Measurements from ENCODE around the gene CEP126. TPM values are rescaled to one million over a fixed set of nuclear protein-coding genes. Genes with fewer than 3 reads are reported as not detected.
A peak's percentile ranks its signal among the peaks of the same experiment; 100 is the strongest.

The CEP126 gene
- total RNA-seq, 1 experiment from 2014 or later, result 2.0 TPM

DNA sequence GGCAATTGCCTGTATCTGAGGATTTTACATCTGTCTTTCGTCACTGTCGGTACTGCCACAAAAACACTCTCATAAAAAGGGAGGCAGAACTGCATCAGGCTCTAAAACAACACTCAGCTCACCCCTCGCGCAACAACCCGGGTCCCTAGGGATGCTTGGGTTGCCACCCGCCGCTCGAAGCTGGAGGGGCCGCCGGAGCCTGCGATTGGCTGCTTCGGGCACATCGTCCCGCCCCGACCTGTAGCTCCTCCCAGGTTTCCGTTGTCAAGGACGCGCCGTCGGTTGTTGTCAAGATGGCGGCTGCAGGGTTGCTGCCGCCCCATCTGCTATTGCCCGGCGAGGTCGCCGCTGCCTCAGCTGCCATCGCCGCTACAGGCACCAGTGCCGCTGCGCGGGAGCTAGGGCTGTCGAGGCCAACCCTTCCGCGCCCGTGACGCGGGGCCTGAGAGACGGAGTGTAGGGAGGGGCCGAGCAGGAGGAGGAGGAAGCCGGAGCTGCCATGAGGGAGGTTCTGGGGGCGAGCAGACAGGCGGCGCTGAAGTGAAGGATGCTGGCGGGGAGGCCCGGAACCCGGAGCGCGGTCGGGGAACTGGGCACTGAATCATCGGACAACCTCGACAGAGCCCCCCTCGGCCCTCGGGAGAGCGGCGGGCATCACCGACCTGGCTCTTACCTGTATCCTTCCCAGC is at the start of gene CEP126 (continued):
- no peak for TF ChIP-seq EZH2phosphoT487 (IDR thresholded peaks at IDR 0.05; ENCODE audit: borderline replicate concordance)
- TF ChIP-seq POLR2AphosphoS5 (IDR thresholded peaks at IDR 0.05; ENCODE audit: low read depth, low read length), result peak; percentile 63
- TF ChIP-seq, protein P1, sequence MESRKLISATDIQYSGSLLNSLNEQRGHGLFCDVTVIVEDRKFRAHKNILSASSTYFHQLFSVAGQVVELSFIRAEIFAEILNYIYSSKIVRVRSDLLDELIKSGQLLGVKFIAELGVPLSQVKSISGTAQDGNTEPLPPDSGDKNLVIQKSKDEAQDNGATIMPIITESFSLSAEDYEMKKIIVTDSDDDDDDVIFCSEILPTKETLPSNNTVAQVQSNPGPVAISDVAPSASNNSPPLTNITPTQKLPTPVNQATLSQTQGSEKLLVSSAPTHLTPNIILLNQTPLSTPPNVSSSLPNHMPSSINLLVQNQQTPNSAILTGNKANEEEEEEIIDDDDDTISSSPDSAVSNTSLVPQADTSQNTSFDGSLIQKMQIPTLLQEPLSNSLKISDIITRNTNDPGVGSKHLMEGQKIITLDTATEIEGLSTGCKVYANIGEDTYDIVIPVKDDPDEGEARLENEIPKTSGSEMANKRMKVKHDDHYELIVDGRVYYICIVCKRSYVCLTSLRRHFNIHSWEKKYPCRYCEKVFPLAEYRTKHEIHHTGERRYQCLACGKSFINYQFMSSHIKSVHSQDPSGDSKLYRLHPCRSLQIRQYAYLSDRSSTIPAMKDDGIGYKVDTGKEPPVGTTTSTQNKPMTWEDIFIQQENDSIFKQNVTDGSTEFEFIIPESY (IDR thresholded peaks at IDR 0.05; ENCODE audit: extremely low read depth, insufficient replicate concordance, low read length), result no peak
- no peak for TF ChIP-seq FOSL1 (IDR thresholded peaks at IDR 0.05; ENCODE audit: low read depth)
- peak; percentile 90 for TF ChIP-seq YY1 (IDR thresholded peaks at IDR 0.05; ENCODE audit: extremely low read depth, insufficient replicate concordance, low read depth, low read length)
- TF ChIP-seq JUND (IDR thresholded peaks at IDR 0.05), result no peak
- no peak for TF ChIP-seq POLR2A (IDR thresholded peaks at IDR 0.05; ENCODE audit: borderline replicate concordance, extremely low read depth, insufficient read depth, insufficient read length)
- TF ChIP-seq SIN3A (IDR thresholded peaks at IDR 0.05; ENCODE audit: low read depth), result peak; percentile 94

DNA sequence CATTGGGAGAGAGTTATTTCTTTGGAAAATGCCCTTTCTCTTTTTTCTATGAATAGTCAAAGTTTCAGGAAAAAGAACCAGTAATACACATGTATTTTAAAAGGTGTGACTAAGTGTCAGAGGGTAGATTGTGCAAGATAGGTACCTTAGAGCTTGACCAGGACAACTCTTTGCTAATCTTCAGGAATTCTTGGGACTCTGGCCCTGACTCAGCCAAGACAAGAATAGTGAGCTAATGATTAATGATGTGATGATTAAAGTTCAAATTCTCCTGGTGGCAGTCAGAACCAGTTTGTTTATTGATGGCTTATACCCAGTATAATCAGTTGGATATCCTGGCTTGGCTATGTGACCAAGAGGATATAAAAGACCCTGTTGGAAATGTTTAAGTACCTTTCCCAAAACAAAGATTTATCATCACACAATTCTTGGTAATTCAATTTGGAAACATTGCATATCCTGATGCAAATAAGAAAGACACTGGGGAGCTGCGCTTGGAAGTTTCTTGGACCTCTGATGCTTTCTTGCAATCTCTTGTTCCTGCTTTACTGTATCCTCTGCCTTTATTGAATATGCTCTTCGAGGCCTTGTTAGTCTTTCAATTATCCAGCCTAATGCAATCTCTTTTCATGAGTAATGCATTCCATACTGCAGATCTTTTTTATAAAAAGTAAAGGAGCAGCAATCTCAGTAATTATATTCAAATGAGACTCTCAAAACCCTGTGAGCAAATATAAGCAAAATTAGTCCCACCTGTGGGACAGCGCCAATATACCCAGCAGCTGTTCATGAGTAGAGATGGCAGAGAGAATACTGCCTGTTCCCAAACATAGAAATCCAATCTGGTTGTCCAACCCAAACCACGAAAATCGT is 48.0 kb upstream of the CEP126 start:
- ChIA-PET POLR2A (interaction anchor here (0.8 kb wide), 1 partner anchor 141 kb away, joined by 3 read pairs; no protein-coding TSS in a partner anchor), CTCF (interaction anchor here (1.3 kb wide), 1 partner anchor 141 kb away, joined by 4 read pairs; no protein-coding TSS in a partner anchor), RAD21 (ENCODE audit: low non-redundant PET in 1 of 2, low total read pairs in 2 of 2, uncharacterized antibody in 2 of 2, unreplicated experiment in 2 of 2) (no interaction called here)
- H3K27me3 ChIP-seq (ENCODE audit: insufficient read depth, low read length), result no peaks in the 10 kb centered on the region
- intact Hi-C loops (cut with micrococcal nuclease), result loop anchor here (10.0 kb wide), 1 partner anchor 478 kb away; the partner anchor contains the start of gene BIRC2
- H3K4me3 ChIP-seq (replicated peaks in 1 of 2; ENCODE audit: low read depth in 1 of 2, low read length in 2 of 2), result no peak overlapping the region
- no peaks in the 10 kb centered on the region for H3K9me3 ChIP-seq (ENCODE audit: control insufficient read depth in 1 of 2, insufficient read depth in 1 of 2, low read depth in 1 of 2, low read length in 2 of 2)
- H3K4me2 ChIP-seq (ENCODE audit: low read length), result peak overlapping the region; percentile 24
- DNase-seq (ENCODE audit: low read depth, low spot score) (no peak), ATAC-seq (no peak)
- H4K20me1 ChIP-seq (ENCODE audit: insufficient read depth), result no peaks in the 10 kb centered on the region
- H2AFZ ChIP-seq (ENCODE audit: low read depth, low read length, poor library complexity, severe bottlenecking), result no peak overlapping the region
- no peak overlapping the region for H3K27ac ChIP-seq (ENCODE audit: low read depth, low read length)
- H3K36me3 ChIP-seq (ENCODE audit: control insufficient read depth in 1 of 2, insufficient read depth in 2 of 2, low read length in 2 of 2), result no peaks in the 10 kb centered on the region
- peaks cover 0 to 70% of the 10 kb centered on the region in 2 experiments; a peak in 2 of 4 replicates for H3K4me1 ChIP-seq (ENCODE audit: control insufficient read depth in 1 of 2, insufficient read depth in 2 of 2, low read length in 2 of 2)
- BruUV-seq (replicated peaks), result no TSS peak
- no peaks in the 10 kb centered on the region for H3K79me2 ChIP-seq (ENCODE audit: insufficient read depth, low read length)
- no peak overlapping the region for H3K9ac ChIP-seq (ENCODE audit: low read length)
- no peaks in the 10 kb centered on the region for H3K9me2 ChIP-seq (ENCODE audit: insufficient read depth)
- peak; percentile 83 for TF ChIP-seq CEBPB (IDR thresholded peaks at IDR 0.05; ENCODE audit: low read depth)
- no peak for TF ChIP-seq SIN3A (IDR thresholded peaks at IDR 0.05; ENCODE audit: low read depth)
- TF ChIP-seq POLR2AphosphoS5 (IDR thresholded peaks at IDR 0.05; ENCODE audit: low read depth, low read length), result no peak
- TF ChIP-seq ZFX (IDR thresholded peaks at IDR 0.05), result no peak
- TF ChIP-seq JUND (IDR thresholded peaks at IDR 0.05), result peak; percentile 39; the same call in 1 of the 2 replicates
- TF ChIP-seq SRF (IDR thresholded peaks at IDR 0.05; ENCODE audit: low read depth), result no peak
- TF ChIP-seq EGR1 (IDR thresholded peaks at IDR 0.05; ENCODE audit: low read depth), result no peak
- TF ChIP-seq CBX3 (IDR thresholded peaks at IDR 0.05; ENCODE audit: low read depth), result no peak
- TF ChIP-seq, protein P2, sequence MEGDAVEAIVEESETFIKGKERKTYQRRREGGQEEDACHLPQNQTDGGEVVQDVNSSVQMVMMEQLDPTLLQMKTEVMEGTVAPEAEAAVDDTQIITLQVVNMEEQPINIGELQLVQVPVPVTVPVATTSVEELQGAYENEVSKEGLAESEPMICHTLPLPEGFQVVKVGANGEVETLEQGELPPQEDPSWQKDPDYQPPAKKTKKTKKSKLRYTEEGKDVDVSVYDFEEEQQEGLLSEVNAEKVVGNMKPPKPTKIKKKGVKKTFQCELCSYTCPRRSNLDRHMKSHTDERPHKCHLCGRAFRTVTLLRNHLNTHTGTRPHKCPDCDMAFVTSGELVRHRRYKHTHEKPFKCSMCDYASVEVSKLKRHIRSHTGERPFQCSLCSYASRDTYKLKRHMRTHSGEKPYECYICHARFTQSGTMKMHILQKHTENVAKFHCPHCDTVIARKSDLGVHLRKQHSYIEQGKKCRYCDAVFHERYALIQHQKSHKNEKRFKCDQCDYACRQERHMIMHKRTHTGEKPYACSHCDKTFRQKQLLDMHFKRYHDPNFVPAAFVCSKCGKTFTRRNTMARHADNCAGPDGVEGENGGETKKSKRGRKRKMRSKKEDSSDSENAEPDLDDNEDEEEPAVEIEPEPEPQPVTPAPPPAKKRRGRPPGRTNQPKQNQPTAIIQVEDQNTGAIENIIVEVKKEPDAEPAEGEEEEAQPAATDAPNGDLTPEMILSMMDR (IDR thresholded peaks at IDR 0.05 in 2 of 3, conservative IDR thresholded peaks at IDR 0.05 in 1 of 3; ENCODE audit: borderline replicate concordance in 1 of 3, insufficient read depth in 1 of 3, low read depth in 2 of 3, low read length in 2 of 3), result no peak
- no peak for TF ChIP-seq YY1 (IDR thresholded peaks at IDR 0.05; ENCODE audit: extremely low read depth, insufficient replicate concordance, low read depth, low read length)
- TF ChIP-seq, protein P3, sequence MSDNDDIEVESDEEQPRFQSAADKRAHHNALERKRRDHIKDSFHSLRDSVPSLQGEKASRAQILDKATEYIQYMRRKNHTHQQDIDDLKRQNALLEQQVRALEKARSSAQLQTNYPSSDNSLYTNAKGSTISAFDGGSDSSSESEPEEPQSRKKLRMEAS (IDR thresholded peaks at IDR 0.05), result no peak
- TF ChIP-seq TCF7L2 (IDR thresholded peaks at IDR 0.05; ENCODE audit: borderline replicate concordance, extremely low read depth, insufficient read depth, insufficient read length), result no peak
- no peak for TF ChIP-seq EZH2 (IDR thresholded peaks at IDR 0.05)
